Ascending aorta (tissue), 2 donors: ENCODE results near the gene MYL12B. TPM values are rescaled to one million over a fixed set of nuclear protein-coding genes. Genes with fewer than 3 reads are reported as not detected.
A peak's percentile ranks its signal among the peaks of the same experiment; 100 is the strongest.
"Not testable (repeated sequence)": the region's sequence is repeated elsewhere in the genome, so short reads cannot be mapped to it uniquely, and the experiment has no call there.

Source experiments
- DNase-seq, 2 donors: peaks; one replicate each; pipeline ENCODE4 v3.0.0-alpha.2; 2019; ENCODE audit warnings: low spot score in 2 of 2
- H3K27ac ChIP-seq, 2 donors: fragments of 200-600 bp; sonication (generic); one replicate each; pipeline ENCODE4 v1.5.1; 2016 to 2017; ENCODE audit warnings: mild to moderate bottlenecking in 1 of 2
- H3K27me3 ChIP-seq: fragments of 200-600 bp; sonication (generic); one replicate; pipeline ENCODE4 v1.5.1; 2017
- H3K36me3 ChIP-seq, 2 donors: fragments of 200-600 bp; sonication (generic); one replicate each; pipeline ENCODE4 v1.5.1; 2016
- H3K4me1 ChIP-seq, 2 donors: fragments of 200-600 bp; sonication (generic); one replicate each; pipeline ENCODE4 v1.5.1; 2016 to 2017; ENCODE audit warnings: mild to moderate bottlenecking in 1 of 2
- H3K4me3 ChIP-seq, 2 donors: fragments of 200-600 bp; sonication (generic); one replicate each; pipeline ENCODE4 v1.5.1; 2016 to 2017; ENCODE audit warnings: mild to moderate bottlenecking in 1 of 2
- H3K9me3 ChIP-seq, 2 donors: fragments of 200-600 bp; sonication (generic); one replicate each; pipeline ENCODE4 v1.5.1; 2016
- CTCF ChIP-seq, 3 experiments: fragments of 200-600 bp in 2 of 3; fragments of 450-650 bp in 1 of 3; sonication (generic) in 2 of 3; IDR thresholded peaks; one replicate each; pipeline ENCODE4 v1.5.1; 2016 to 2019; ENCODE audit warnings: antibody characterized with exemption in 3 of 3, mild to moderate bottlenecking in 1 of 3, moderate library complexity in 1 of 3
- intact Hi-C: fragments of 100-400 bp; cut with DNase I; formaldehyde crosslinking; loops from one replicate; pipeline ENCODE4 v1.15.1; 2023
- total RNA-seq: library from RNA; depleted of rRNA; stranded (reverse); fragments of >200 nt; gene quantifications from one replicate; pipeline ENCODE4 v1.1.0, GENCODE V29; 2016

Gene MYL12B
- total RNA-seq, 1 donor from 2014 or later = 198 TPM

GRCh38 chr18:3266062-3266608, 4.2 kb downstream of the MYL12B start:
- DNase-seq = no peak
- Histone ChIP-seq H3K36me3 (no peaks in the 10 kb centered on the region), H3K9me3 (no peaks in the 10 kb centered on the region), H3K27ac (no peak overlapping the region), H3K4me3 (no peak overlapping the region), H3K4me1 (peaks cover 15 to 41% of the 10 kb centered on the region in 2 donors), H3K27me3 (no peaks in the 10 kb centered on the region)
- intact Hi-C loops = no loop called here
- no peak for TF ChIP-seq CTCF (IDR thresholded peaks at IDR 0.05)

GRCh38 chr18:3268306-3268705, 6.4 kb downstream of the MYL12B start:
- intact Hi-C loops = no loop called here
- no peaks in the 10 kb centered on the region for H3K27me3 ChIP-seq
- no peak for DNase-seq
- no peak overlapping the region for H3K27ac ChIP-seq
- peaks cover 15 to 52% of the 10 kb centered on the region in 2 donors for H3K4me1 ChIP-seq
- H3K4me3 ChIP-seq = no peak overlapping the region
- no peak for TF ChIP-seq CTCF (IDR thresholded peaks at IDR 0.05)
- H3K9me3 ChIP-seq = no peaks in the 10 kb centered on the region
- H3K36me3 ChIP-seq = peaks cover 3 to 6% of the 10 kb centered on the region in 2 donors

- DNase-seq = no peak
- peaks cover 8 to 49% of the 10 kb centered on the region in 2 donors for H3K4me1 ChIP-seq
- TF ChIP-seq CTCF (IDR thresholded peaks at IDR 0.05) = no peak
- no peaks in the 10 kb centered on the region for H3K9me3 ChIP-seq
- peak overlapping the region in 1 of 2 donors; percentile 32 for H3K27ac ChIP-seq
- H3K27me3 ChIP-seq = no peaks in the 10 kb centered on the region
- H3K4me3 ChIP-seq = peak overlapping the region in 1 of 2 donors; percentile 14
- H3K36me3 ChIP-seq = peaks cover 12 to 15% of the 10 kb centered on the region in 2 donors
- intact Hi-C loops = no loop called here
Observed at GRCh38 chr18:3269241-3269913, 7.4 kb downstream of the MYL12B start.

GRCh38 chr18:3269914-3270299, 8.0 kb downstream of the MYL12B start:
- TF ChIP-seq CTCF (IDR thresholded peaks at IDR 0.05) = no peak
- intact Hi-C loops = no loop called here
- H3K4me3 ChIP-seq = peak overlapping the region in 1 of 2 donors; percentile 14
- H3K9me3 ChIP-seq = no peaks in the 10 kb centered on the region
- peak overlapping the region in 1 of 2 donors; percentile 32 for H3K27ac ChIP-seq
- DNase-seq = no peak
- H3K4me1 ChIP-seq = peaks cover 5 to 45% of the 10 kb centered on the region in 2 donors
- peaks cover 17 to 20% of the 10 kb centered on the region in 2 donors for H3K36me3 ChIP-seq
- no peaks in the 10 kb centered on the region for H3K27me3 ChIP-seq

- H3K36me3 ChIP-seq = peaks cover 38 to 47% of the 10 kb centered on the region in 2 donors
- TF ChIP-seq CTCF (IDR thresholded peaks at IDR 0.05) = no peak
- H3K27me3 ChIP-seq = no peaks in the 10 kb centered on the region
- no peak for DNase-seq
- peaks cover 5 to 26% of the 10 kb centered on the region in 2 donors for H3K4me1 ChIP-seq
- H3K27ac ChIP-seq = no peak overlapping the region
- intact Hi-C loops = no loop called here
- no peak overlapping the region for H3K4me3 ChIP-seq
- no peaks in the 10 kb centered on the region for H3K9me3 ChIP-seq
Observed at GRCh38 chr18:3273042-3273441, 11.1 kb downstream of the MYL12B start.

- H3K4me1 ChIP-seq, H3K27me3 ChIP-seq, H3K9me3 ChIP-seq, H3K4me3 ChIP-seq, DNase-seq, H3K27ac ChIP-seq, intact Hi-C loops: not testable (repeated sequence)
- H3K36me3 ChIP-seq = peaks cover 44 to 62% of the 10 kb centered on the region in 2 donors
Observed at GRCh38 chr18:3277643-3278213, 15.8 kb downstream of the MYL12B start.
